HUES48 (cell line): ENCODE measurements around the gene MXRA5.
A peak's percentile ranks its signal among the peaks of the same experiment; 100 is the strongest.
"Not testable (repeated sequence)": the region's sequence is repeated elsewhere in the genome, so short reads cannot be mapped to it uniquely, and the experiment has no call there.

Source experiments
- H3K27ac ChIP-seq: one replicate; pipeline ENCODE4 v1.7.0; 2013; ENCODE audit warnings: low read depth, low read length, inconsistent platforms
- H3K27me3 ChIP-seq: 2 replicates; pipeline ENCODE4 v1.6.1; 2013; ENCODE audit warnings: mild to moderate bottlenecking, low read length; ENCODE audit not compliant: control insufficient read depth, insufficient read depth
- H3K36me3 ChIP-seq: 2 replicates; pipeline ENCODE4 v1.6.1; 2013; ENCODE audit warnings: low read length; ENCODE audit not compliant: control insufficient read depth, insufficient read depth
- H3K4me1 ChIP-seq: 2 replicates; pipeline ENCODE4 v1.6.1; 2013; ENCODE audit warnings: mild to moderate bottlenecking, low read length; ENCODE audit not compliant: control insufficient read depth, insufficient read depth
- H3K4me3 ChIP-seq: 2 replicates; pipeline ENCODE4 v1.5.1; 2013; ENCODE audit warnings: mild to moderate bottlenecking, low read depth, low read length
- H3K9ac ChIP-seq: 2 replicates; pipeline ENCODE4 v1.6.1; 2013; ENCODE audit warnings: mild to moderate bottlenecking, low read depth, low read length, moderate library complexity
- H3K9me3 ChIP-seq: 2 replicates; pipeline ENCODE4 v1.6.1; 2013; ENCODE audit warnings: low read length; ENCODE audit not compliant: control insufficient read depth, insufficient read depth

MXRA5 gene

GRCh38 chrX:3371163-3371562, 24.7 kb upstream of the MXRA5 start:
- no peak overlapping the region for H3K27ac ChIP-seq
- H3K36me3 ChIP-seq, result no peaks in the 10 kb centered on the region
- H3K4me3 ChIP-seq, result no peak overlapping the region
- H3K9me3 ChIP-seq, result no peaks in the 10 kb centered on the region; the same call in 1 of the 2 replicates
- no peaks in the 10 kb centered on the region for H3K27me3 ChIP-seq
- H3K9ac ChIP-seq, result no peak overlapping the region
- H3K4me1 ChIP-seq, result no peaks in the 10 kb centered on the region

GRCh38 chrX:3370656-3371055, 24.2 kb upstream of the MXRA5 start:
- no peaks in the 10 kb centered on the region for H3K36me3 ChIP-seq
- no peak overlapping the region for H3K27ac ChIP-seq
- H3K4me3 ChIP-seq, result no peak overlapping the region
- H3K9me3 ChIP-seq, result no peaks in the 10 kb centered on the region; the same call in 1 of the 2 replicates
- no peak overlapping the region for H3K9ac ChIP-seq
- H3K27me3 ChIP-seq, result no peaks in the 10 kb centered on the region
- no peaks in the 10 kb centered on the region for H3K4me1 ChIP-seq

- Histone ChIP-seq H3K36me3 (no peaks in the 10 kb centered on the region), H3K9me3 (0 out of 2 replicates have a peak, but pooled peaks cover 3% of the 10 kb centered on the region), H3K4me3 (no peak overlapping the region), H3K27ac (no peak overlapping the region), H3K9ac (no peak overlapping the region), H3K27me3 (no peaks in the 10 kb centered on the region), H3K4me1 (no peaks in the 10 kb centered on the region)
Measured at GRCh38 chrX:3362956-3363355, 16.5 kb upstream of the MXRA5 start.

- H3K4me1 ChIP-seq, result no peaks in the 10 kb centered on the region
- H3K4me3 ChIP-seq, result no peak overlapping the region
- H3K27ac ChIP-seq, result no peak overlapping the region
- no peaks in the 10 kb centered on the region for H3K27me3 ChIP-seq
- no peaks in the 10 kb centered on the region for H3K36me3 ChIP-seq
- H3K9ac ChIP-seq, result no peak overlapping the region
- 0 out of 2 replicates have a peak, but pooled peaks cover 3% of the 10 kb centered on the region for H3K9me3 ChIP-seq
Measured at GRCh38 chrX:3360881-3361280, 14.4 kb upstream of the MXRA5 start.

GRCh38 chrX:3352741-3353140, 6.3 kb upstream of the MXRA5 start:
- not testable (repeated sequence) for H3K36me3 ChIP-seq, H3K9me3 ChIP-seq, H3K27ac ChIP-seq, H3K4me3 ChIP-seq, H3K4me1 ChIP-seq, H3K9ac ChIP-seq
- peaks cover 13% of the 10 kb centered on the region for H3K27me3 ChIP-seq

GRCh38 chrX:3351276-3351675, 4.8 kb upstream of the MXRA5 start:
- Histone ChIP-seq H3K9ac (no peak overlapping the region), H3K4me1 (no peaks in the 10 kb centered on the region), H3K27ac (no peak overlapping the region), H3K27me3 (peaks cover 21% of the 10 kb centered on the region), H3K4me3 (no peak overlapping the region), H3K9me3 (no peaks in the 10 kb centered on the region), H3K36me3 (no peaks in the 10 kb centered on the region)

- H3K4me3 ChIP-seq, result no peak overlapping the region
- no peak overlapping the region for H3K27ac ChIP-seq
- no peak overlapping the region for H3K9ac ChIP-seq
- no peaks in the 10 kb centered on the region for H3K9me3 ChIP-seq
- H3K4me1 ChIP-seq, result no peaks in the 10 kb centered on the region
- peaks cover 52% of the 10 kb centered on the region for H3K27me3 ChIP-seq
- no peaks in the 10 kb centered on the region for H3K36me3 ChIP-seq
Measured at GRCh38 chrX:3348191-3348590, 1.7 kb upstream of the MXRA5 start.

- Histone ChIP-seq H3K27ac (no peak overlapping the region), H3K9ac (no peak overlapping the region), H3K4me3 (peak overlapping the region; percentile 78), H3K9me3 (no peaks in the 10 kb centered on the region), H3K27me3 (peaks cover 61% of the 10 kb centered on the region), H3K36me3 (no peaks in the 10 kb centered on the region), H3K4me1 (no peaks in the 10 kb centered on the region)
Measured at GRCh38 chrX:3345281-3346191, 916 bp downstream of the MXRA5 start.

- H3K36me3 ChIP-seq, H3K4me1 ChIP-seq, H3K9ac ChIP-seq, H3K4me3 ChIP-seq, H3K27ac ChIP-seq, H3K9me3 ChIP-seq: not testable (repeated sequence)
- peaks cover 56% of the 10 kb centered on the region for H3K27me3 ChIP-seq
Measured at GRCh38 chrX:3343569-3343968, 2.9 kb downstream of the MXRA5 start.

- Histone ChIP-seq H3K9ac (no peak overlapping the region), H3K27ac (no peak overlapping the region), H3K4me1 (no peaks in the 10 kb centered on the region), H3K9me3 (0 out of 2 replicates have a peak, but pooled peaks cover 2% of the 10 kb centered on the region), H3K36me3 (no peaks in the 10 kb centered on the region), H3K27me3 (peaks cover 28% of the 10 kb centered on the region), H3K4me3 (no peak overlapping the region)
Measured at GRCh38 chrX:3340016-3340415, 6.4 kb downstream of the MXRA5 start.

GRCh38 chrX:3326681-3327080, 19.8 kb downstream of the MXRA5 start:
- no peak overlapping the region for H3K4me3 ChIP-seq
- H3K9me3 ChIP-seq, result peaks cover 4% of the 10 kb centered on the region; the same call in 1 of the 2 replicates
- H3K9ac ChIP-seq, result no peak overlapping the region
- no peaks in the 10 kb centered on the region for H3K36me3 ChIP-seq
- no peaks in the 10 kb centered on the region for H3K4me1 ChIP-seq
- no peak overlapping the region for H3K27ac ChIP-seq
- H3K27me3 ChIP-seq, result no peaks in the 10 kb centered on the region
